AG09309 (cell line): Measurements from ENCODE around the gene PHACTR3.

Source experiments
- DNase-seq: peaks from one replicate; pipeline ENCODE4 v3.0.0-alpha.2; 2010; ENCODE audit warnings: low read depth
- H3K4me3 ChIP-seq: 2 replicates; pipeline ENCODE4 v1.5.1; 2011; ENCODE audit warnings: mild to moderate bottlenecking, low read depth, low read length, moderate library complexity; ENCODE audit not compliant: control insufficient read depth
- TF ChIP-seq, protein P1 (sequence below): IDR thresholded peaks from 2 replicates; pipeline ENCODE4 v1.5.1; 2011; ENCODE audit warnings: mild to moderate bottlenecking, low read depth, low read length, inconsistent platforms; ENCODE audit not compliant: insufficient read depth, control insufficient read depth; ENCODE audit errors: missing control alignments

PHACTR3 gene

DNA sequence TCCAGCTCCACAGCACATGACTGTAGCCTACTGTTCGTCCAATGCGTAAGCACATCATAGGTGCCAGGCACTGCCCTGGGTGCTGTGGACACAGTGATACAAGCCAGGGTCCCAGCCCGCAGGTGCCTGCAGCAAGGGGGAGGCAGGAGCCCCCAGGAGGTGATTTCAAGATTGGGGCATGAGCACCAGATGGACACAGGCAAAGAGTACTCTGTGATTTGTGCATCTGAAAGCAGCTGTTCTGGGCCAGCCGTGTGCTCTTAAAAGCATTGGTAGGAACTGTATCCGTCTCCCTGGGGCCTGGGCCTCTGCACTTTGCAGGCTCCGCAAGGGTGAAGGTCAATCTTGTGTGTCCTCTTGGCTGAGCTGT, 179.3 kb downstream of the PHACTR3 start:
- DNase-seq = no peak
- no peak overlapping the region for H3K4me3 ChIP-seq
- TF ChIP-seq, protein P1, sequence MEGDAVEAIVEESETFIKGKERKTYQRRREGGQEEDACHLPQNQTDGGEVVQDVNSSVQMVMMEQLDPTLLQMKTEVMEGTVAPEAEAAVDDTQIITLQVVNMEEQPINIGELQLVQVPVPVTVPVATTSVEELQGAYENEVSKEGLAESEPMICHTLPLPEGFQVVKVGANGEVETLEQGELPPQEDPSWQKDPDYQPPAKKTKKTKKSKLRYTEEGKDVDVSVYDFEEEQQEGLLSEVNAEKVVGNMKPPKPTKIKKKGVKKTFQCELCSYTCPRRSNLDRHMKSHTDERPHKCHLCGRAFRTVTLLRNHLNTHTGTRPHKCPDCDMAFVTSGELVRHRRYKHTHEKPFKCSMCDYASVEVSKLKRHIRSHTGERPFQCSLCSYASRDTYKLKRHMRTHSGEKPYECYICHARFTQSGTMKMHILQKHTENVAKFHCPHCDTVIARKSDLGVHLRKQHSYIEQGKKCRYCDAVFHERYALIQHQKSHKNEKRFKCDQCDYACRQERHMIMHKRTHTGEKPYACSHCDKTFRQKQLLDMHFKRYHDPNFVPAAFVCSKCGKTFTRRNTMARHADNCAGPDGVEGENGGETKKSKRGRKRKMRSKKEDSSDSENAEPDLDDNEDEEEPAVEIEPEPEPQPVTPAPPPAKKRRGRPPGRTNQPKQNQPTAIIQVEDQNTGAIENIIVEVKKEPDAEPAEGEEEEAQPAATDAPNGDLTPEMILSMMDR = no peak

DNA sequence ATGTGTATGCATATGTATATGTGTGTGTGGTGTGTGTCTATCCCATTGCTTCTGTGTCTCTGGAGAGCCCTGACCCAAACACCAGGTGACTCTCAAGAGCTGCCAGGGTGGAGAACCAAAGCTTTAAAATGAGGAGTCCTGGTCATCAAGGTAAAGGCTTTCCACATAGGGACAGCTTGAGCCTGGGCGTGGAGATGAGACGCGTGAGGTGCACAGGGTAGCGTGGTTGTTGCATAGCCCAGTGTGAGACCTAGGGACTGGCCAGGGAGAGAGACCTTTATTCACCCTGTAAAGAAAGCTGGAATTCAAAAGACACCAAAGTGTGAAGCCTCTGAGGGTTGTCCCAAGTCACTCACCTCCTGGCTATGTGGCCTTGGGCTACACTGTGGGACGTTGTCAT, 180.0 kb downstream of the PHACTR3 start:
- no peak for DNase-seq
- no peak overlapping the region for H3K4me3 ChIP-seq
- TF ChIP-seq, protein P1 = no peak

DNA sequence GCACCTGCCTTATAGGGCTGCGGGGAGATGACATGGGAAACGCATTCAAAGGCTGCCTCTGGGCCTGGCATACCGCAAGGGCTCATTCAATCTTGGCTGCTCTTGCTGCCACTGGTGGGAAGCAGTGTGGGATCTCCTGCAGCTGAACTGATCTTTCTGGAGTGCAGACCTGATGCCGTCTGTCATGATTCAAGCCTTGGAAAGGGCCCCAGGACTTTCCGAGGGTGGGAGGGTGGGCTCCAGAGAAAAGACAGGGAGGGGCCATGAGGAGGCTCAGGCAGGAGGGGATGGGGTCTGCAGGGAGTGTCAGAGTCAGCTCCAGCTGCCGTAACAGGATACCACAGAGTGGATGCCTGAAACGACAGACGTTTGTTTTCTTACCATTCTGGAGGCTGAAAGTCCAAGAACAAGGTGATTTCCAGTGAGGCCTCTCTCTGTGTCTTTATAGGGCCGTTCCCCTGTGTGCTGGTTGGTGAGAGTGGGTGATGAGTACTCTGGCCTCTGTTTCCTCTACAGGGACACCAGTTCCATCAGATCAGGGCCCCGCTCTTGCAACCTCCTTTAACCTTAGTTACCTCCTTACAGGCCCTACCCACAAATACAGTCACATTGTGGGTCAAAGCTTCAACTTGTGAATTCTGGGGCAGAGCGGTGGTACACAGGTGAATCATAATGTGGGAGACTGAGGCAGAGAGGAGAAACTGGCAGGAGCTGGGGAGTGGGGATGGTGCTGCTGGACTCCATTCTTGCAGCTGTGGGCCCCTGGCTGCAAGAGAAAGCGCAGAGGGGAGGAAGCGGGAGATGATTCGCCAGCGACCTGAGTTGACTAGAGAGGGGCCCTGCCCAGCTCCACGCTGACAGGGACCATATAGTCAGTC, 180.7 kb downstream of the PHACTR3 start:
- no peak for DNase-seq
- TF ChIP-seq, protein P1 = no peak
- H3K4me3 ChIP-seq = no peak overlapping the region

DNA sequence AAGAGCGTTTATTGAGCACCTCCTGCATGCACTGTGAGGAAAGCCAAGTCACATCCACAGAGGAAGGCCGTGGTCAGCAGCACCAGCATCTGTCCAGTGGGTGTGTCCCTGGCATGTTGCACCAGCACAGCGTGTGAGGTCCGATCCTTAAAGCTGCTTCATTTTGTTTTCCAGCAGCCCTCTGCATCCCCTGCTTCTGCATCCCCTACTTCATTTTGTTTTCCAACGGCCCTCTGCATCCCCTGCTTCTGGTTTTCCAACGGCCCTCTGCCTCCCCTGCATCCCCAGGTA, 181.3 kb downstream of the PHACTR3 start:
- TF ChIP-seq, protein P1 = no peak
- no peak for DNase-seq

DNA sequence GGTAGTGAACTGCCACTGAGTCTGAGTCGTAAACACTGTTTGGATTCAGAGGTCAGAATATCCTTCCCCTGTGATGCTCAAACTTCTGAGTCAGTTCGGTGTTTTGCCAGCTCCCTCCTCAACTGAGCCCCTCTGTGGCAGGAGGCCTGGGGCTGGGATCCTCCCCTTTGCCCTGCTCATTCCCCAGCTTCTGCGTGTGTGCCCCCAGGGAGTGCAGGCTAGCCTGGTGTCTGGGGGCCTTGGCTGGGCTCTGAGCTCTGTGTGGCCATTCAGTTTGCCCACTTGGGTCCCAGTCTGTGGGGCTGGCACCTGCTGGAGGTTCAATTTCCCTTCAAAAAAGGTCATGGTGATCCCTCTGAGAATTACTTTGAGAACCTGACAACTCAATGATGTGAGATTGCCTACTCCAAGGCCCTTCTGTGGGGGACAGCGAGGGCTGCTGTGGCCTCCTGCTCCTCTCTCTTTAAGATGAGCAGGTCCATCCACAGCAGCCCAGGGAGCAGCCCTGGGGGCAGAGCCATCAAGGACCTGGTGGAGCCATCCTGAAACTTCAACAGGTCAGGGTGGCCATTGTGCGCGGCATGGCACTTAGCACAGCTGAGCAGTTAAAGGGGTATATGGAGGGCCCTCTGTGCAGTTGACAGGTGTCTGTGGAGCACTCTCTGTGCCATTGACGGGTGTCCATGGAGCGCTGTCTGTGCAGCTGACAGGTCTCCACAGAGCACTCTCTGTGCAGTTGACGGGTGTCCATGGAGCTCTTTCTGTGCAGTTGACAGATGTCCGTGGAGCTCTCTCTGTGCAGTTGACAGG, 181.9 kb downstream of the PHACTR3 start:
- no peak overlapping the region for H3K4me3 ChIP-seq
- DNase-seq = no peak
- TF ChIP-seq, protein P1 = no peak

More for the DNA sequence above, 181.3 kb downstream of the PHACTR3 start:
- H3K4me3 ChIP-seq = no peak overlapping the region

DNA sequence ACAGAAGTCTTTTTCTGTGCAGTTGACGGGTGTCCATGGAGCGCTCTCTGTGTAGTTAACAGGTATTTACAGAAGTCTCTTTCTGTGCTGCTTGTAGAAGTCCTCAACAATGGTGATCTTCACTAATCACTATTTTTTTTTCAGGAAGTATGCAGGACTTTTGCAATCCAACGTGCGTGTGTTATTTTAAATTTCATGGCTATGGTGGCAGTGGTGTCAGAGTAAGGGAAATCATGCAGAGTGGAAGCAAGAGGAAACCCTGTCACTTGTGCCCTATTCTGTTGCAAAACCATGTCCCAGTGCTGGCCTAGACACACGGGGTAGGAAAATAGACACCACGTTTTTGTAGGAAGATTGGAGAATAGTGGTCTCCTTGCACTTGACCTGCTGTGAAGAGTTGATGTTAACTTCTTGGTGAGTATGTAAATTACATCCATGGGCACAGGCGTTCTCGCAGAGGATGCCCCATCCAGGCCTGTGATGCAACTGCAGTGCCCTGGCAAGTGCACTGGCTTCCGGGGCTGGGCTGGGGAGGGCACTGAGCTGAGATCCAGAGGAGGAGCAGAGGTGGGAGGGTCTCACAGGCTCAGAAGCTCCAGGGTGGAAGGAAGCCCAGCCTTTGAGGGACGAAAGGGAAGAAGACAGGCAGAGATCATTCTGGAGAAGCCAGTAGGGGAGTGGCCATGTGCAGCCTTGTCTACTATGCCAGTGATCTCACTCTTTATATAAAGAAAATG, 182.6 kb downstream of the PHACTR3 start:
- DNase-seq = no peak
- TF ChIP-seq, protein P1 = no peak
- H3K4me3 ChIP-seq = no peak overlapping the region
